ENCODE data around the gene NAA35.

- TF ChIP-seq POLR2A (IDR thresholded peaks at IDR 0.05; ENCODE audit: low read depth) (no peak), CTCF (IDR thresholded peaks at IDR 0.05) (no peak), EP300 (IDR thresholded peaks at IDR 0.05) (no peak), POLR2AphosphoS5 (IDR thresholded peaks at IDR 0.05) (no peak)
Measured at GRCh38 chr9:85899388-85899787, 41.6 kb upstream of the NAA35 start.
